ENCODE results near the gene DAD1.
"Not testable (repeated sequence)": the region's sequence is repeated elsewhere in the genome, so short reads cannot be mapped to it uniquely, and the experiment has no call there.

Gene DAD1

DNA sequence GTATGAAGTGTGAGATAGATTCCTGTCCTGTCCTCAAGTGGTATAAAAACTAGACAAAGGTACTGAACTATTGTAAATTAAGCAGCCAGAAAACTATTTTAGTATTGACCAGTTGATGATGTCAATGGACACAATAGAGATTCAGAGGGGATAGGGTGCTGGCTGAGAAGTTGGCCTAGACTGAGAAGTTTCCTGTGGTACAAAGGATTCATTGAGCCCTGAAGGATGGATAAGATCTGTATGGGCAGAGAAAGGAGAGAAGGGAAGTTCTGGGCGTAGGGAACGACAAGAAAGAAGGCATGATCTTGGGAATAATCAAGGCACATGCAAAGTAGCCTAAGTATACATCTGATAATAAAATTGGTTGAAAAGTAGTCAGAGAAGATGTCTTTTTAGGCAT lies 44.6 kb downstream of the DAD1 start:
- Histone ChIP-seq H3K79me1 (ENCODE audit: low read depth, low read length) (no peaks in the 10 kb centered on the region), H3K4me3 (ENCODE audit: low read length in 2 of 2) (no peak overlapping the region), H3K27ac (replicated peaks; ENCODE audit: low read length) (no peak overlapping the region), H3K14ac (ENCODE audit: low read length) (no peak overlapping the region), H4K91ac (ENCODE audit: low read depth, low read length, poor library complexity) (no peak overlapping the region), H4K8ac (ENCODE audit: low read depth, low read length) (no peak overlapping the region), H2BK12ac (ENCODE audit: low read length) (no peak overlapping the region), H2AFZ (ENCODE audit: low read length) (no peak overlapping the region), H3K23ac (ENCODE audit: low read depth, low read length, poor library complexity) (no peak overlapping the region), H2BK5ac (ENCODE audit: low read length) (no peak overlapping the region), H3K4me1 (ENCODE audit: control insufficient read depth in 2 of 2, insufficient read depth in 1 of 2, low read depth in 1 of 2, low read length in 2 of 2) (peaks cover 4 to 6% of the 10 kb centered on the region in 2 donors), H3K18ac (ENCODE audit: low read length) (no peak overlapping the region), H3K9me3 (replicated peaks in 1 of 2; ENCODE audit: control insufficient read depth in 2 of 2, insufficient read depth in 1 of 2, low read depth in 1 of 2, low read length in 2 of 2) (no peaks in the 10 kb centered on the region), H3K27me3 (ENCODE audit: control insufficient read depth in 3 of 3, insufficient read depth in 3 of 3, low read depth in 1 of 3, low read length in 3 of 3) (no peaks in the 10 kb centered on the region), H3K4ac (ENCODE audit: low read length) (no peak overlapping the region), H3K4me2 (ENCODE audit: insufficient read depth, low read length, poor library complexity, severe bottlenecking) (no peak overlapping the region), H2BK120ac (ENCODE audit: low read depth, low read length) (no peak overlapping the region), H3K36me3 (replicated peaks in 1 of 2; ENCODE audit: control insufficient read depth in 2 of 2, insufficient read depth in 2 of 2, low read length in 2 of 2) (no peaks in the 10 kb centered on the region), H2BK15ac (ENCODE audit: low read length) (no peak overlapping the region), H2AK5ac (ENCODE audit: low read depth, low read length) (no peak overlapping the region), H3K9ac (ENCODE audit: low read depth, low read length, poor library complexity) (no peak overlapping the region)
- WGBS, 2 donors (ENCODE audit: extremely low coverage in 2 of 2, insufficient read length in 2 of 2, insufficient replicate concordance in 1 of 2), result no CpG with 5 or more reads among the region's 2 CpGs
- DNase-seq (ENCODE audit: low spot score), result no peak

- not testable (repeated sequence) for H2AK5ac ChIP-seq (ENCODE audit: low read depth, low read length); H2AFZ ChIP-seq (ENCODE audit: low read length); H3K14ac ChIP-seq (ENCODE audit: low read length); H4K91ac ChIP-seq (ENCODE audit: low read depth, low read length, poor library complexity); H3K27ac ChIP-seq (replicated peaks; ENCODE audit: low read length); H3K4me3 ChIP-seq (ENCODE audit: low read length in 2 of 2); H3K4me1 ChIP-seq (ENCODE audit: control insufficient read depth in 2 of 2, insufficient read depth in 1 of 2, low read depth in 1 of 2, low read length in 2 of 2); H2BK5ac ChIP-seq (ENCODE audit: low read length); H3K18ac ChIP-seq (ENCODE audit: low read length); H3K23ac ChIP-seq (ENCODE audit: low read depth, low read length, poor library complexity); H3K9me3 ChIP-seq (replicated peaks in 1 of 2; ENCODE audit: control insufficient read depth in 2 of 2, insufficient read depth in 1 of 2, low read depth in 1 of 2, low read length in 2 of 2); H3K4ac ChIP-seq (ENCODE audit: low read length); H3K9ac ChIP-seq (ENCODE audit: low read depth, low read length, poor library complexity); H2BK120ac ChIP-seq (ENCODE audit: low read depth, low read length); DNase-seq (ENCODE audit: low spot score); H2BK12ac ChIP-seq (ENCODE audit: low read length); H3K36me3 ChIP-seq (replicated peaks in 1 of 2; ENCODE audit: control insufficient read depth in 2 of 2, insufficient read depth in 2 of 2, low read length in 2 of 2); H2BK15ac ChIP-seq (ENCODE audit: low read length); H3K4me2 ChIP-seq (ENCODE audit: insufficient read depth, low read length, poor library complexity, severe bottlenecking); H3K27me3 ChIP-seq (ENCODE audit: control insufficient read depth in 3 of 3, insufficient read depth in 3 of 3, low read depth in 1 of 3, low read length in 3 of 3); H4K8ac ChIP-seq (ENCODE audit: low read depth, low read length); H3K79me1 ChIP-seq (ENCODE audit: low read depth, low read length)
- no CpG with 5 or more reads among the region's 13 CpGs for WGBS, 2 donors (ENCODE audit: extremely low coverage in 2 of 2, insufficient read length in 2 of 2, insufficient replicate concordance in 1 of 2)
Measured at GRCh38 chr14:22543570-22544357, 45.3 kb downstream of the DAD1 start.

DNA sequence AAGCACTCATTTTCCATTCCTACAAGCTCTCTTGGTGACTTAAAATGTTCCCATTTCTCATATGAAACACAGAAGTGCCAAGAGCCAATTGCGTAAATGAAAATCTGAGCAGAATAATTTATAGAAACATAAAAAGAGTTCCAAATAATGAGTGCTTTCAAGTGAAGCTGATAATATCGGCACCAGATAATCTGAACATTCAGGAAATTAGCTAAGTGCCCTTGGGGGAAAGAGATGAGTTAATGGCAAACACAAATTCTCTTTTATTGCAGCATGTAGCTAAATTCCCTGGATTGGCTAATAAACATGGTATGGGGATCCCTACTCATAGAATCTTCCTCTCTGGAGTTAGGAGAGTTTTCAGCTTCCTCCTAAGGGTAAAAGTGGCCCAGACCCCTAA lies 46.7 kb downstream of the DAD1 start:
- no peak overlapping the region for H4K91ac ChIP-seq (ENCODE audit: low read depth, low read length, poor library complexity)
- H2AK5ac ChIP-seq (ENCODE audit: low read depth, low read length), result no peak overlapping the region
- no peak overlapping the region for H4K8ac ChIP-seq (ENCODE audit: low read depth, low read length)
- H3K4me3 ChIP-seq (ENCODE audit: low read length in 2 of 2), result no peak overlapping the region
- H3K23ac ChIP-seq (ENCODE audit: low read depth, low read length, poor library complexity), result no peak overlapping the region
- H3K27me3 ChIP-seq (ENCODE audit: control insufficient read depth in 3 of 3, insufficient read depth in 3 of 3, low read depth in 1 of 3, low read length in 3 of 3), result no peaks in the 10 kb centered on the region
- H3K4me2 ChIP-seq (ENCODE audit: insufficient read depth, low read length, poor library complexity, severe bottlenecking), result no peak overlapping the region
- H2BK15ac ChIP-seq (ENCODE audit: low read length), result no peak overlapping the region
- H2AFZ ChIP-seq (ENCODE audit: low read length), result no peak overlapping the region
- H3K9ac ChIP-seq (ENCODE audit: low read depth, low read length, poor library complexity), result no peak overlapping the region
- H2BK120ac ChIP-seq (ENCODE audit: low read depth, low read length), result no peak overlapping the region
- peaks cover 4 to 6% of the 10 kb centered on the region in 2 donors for H3K4me1 ChIP-seq (ENCODE audit: control insufficient read depth in 2 of 2, insufficient read depth in 1 of 2, low read depth in 1 of 2, low read length in 2 of 2)
- WGBS, 2 donors (ENCODE audit: extremely low coverage in 2 of 2, insufficient read length in 2 of 2, insufficient replicate concordance in 1 of 2), result no CpG with 5 or more reads among the region's 2 CpGs
- H2BK12ac ChIP-seq (ENCODE audit: low read length), result no peak overlapping the region
- no peaks in the 10 kb centered on the region for H3K79me1 ChIP-seq (ENCODE audit: low read depth, low read length)
- H3K36me3 ChIP-seq (replicated peaks in 1 of 2; ENCODE audit: control insufficient read depth in 2 of 2, insufficient read depth in 2 of 2, low read length in 2 of 2), result no peaks in the 10 kb centered on the region
- H2BK5ac ChIP-seq (ENCODE audit: low read length), result no peak overlapping the region
- no peak overlapping the region for H3K18ac ChIP-seq (ENCODE audit: low read length)
- H3K9me3 ChIP-seq (replicated peaks in 1 of 2; ENCODE audit: control insufficient read depth in 2 of 2, insufficient read depth in 1 of 2, low read depth in 1 of 2, low read length in 2 of 2), result no peaks in the 10 kb centered on the region
- H3K4ac ChIP-seq (ENCODE audit: low read length), result no peak overlapping the region
- no peak overlapping the region for H3K14ac ChIP-seq (ENCODE audit: low read length)
- no peak overlapping the region for H3K27ac ChIP-seq (replicated peaks; ENCODE audit: low read length)
- no peak for DNase-seq (ENCODE audit: low spot score)

DNA sequence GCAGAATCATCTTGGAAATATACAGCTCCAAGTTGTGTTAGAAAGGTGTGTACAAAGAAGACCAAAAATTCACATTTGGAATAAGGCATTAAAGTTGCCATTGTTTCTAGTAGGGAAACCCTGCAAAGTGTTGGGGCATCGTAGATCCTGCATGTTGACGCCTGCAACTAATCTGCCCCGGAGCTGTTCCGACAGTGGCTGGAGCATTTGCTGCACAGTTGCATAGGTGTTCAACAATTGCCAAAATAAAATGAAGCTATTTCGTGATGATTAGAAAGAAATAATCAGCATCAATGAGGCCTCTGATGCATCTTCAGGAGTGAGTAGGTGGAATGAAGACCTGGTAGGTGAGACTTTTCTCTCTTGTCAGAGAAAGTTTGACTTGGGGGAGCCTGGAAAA lies 47.3 kb downstream of the DAD1 start:
- Histone ChIP-seq H2AK5ac (ENCODE audit: low read depth, low read length) (no peak overlapping the region), H3K36me3 (replicated peaks in 1 of 2; ENCODE audit: control insufficient read depth in 2 of 2, insufficient read depth in 2 of 2, low read length in 2 of 2) (no peaks in the 10 kb centered on the region), H3K14ac (ENCODE audit: low read length) (no peak overlapping the region), H4K8ac (ENCODE audit: low read depth, low read length) (no peak overlapping the region), H2BK5ac (ENCODE audit: low read length) (no peak overlapping the region), H3K27ac (replicated peaks; ENCODE audit: low read length) (no peak overlapping the region), H3K9me3 (replicated peaks in 1 of 2; ENCODE audit: control insufficient read depth in 2 of 2, insufficient read depth in 1 of 2, low read depth in 1 of 2, low read length in 2 of 2) (peaks cover 0 to 3% of the 10 kb centered on the region in 2 donors), H3K18ac (ENCODE audit: low read length) (no peak overlapping the region), H3K27me3 (ENCODE audit: control insufficient read depth in 3 of 3, insufficient read depth in 3 of 3, low read depth in 1 of 3, low read length in 3 of 3) (no peaks in the 10 kb centered on the region), H2BK12ac (ENCODE audit: low read length) (no peak overlapping the region), H3K9ac (ENCODE audit: low read depth, low read length, poor library complexity) (no peak overlapping the region), H3K4ac (ENCODE audit: low read length) (no peak overlapping the region), H2AFZ (ENCODE audit: low read length) (no peak overlapping the region), H3K4me1 (ENCODE audit: control insufficient read depth in 2 of 2, insufficient read depth in 1 of 2, low read depth in 1 of 2, low read length in 2 of 2) (peaks cover 4 to 6% of the 10 kb centered on the region in 2 donors), H2BK120ac (ENCODE audit: low read depth, low read length) (no peak overlapping the region), H3K4me2 (ENCODE audit: insufficient read depth, low read length, poor library complexity, severe bottlenecking) (no peak overlapping the region), H2BK15ac (ENCODE audit: low read length) (no peak overlapping the region), H4K91ac (ENCODE audit: low read depth, low read length, poor library complexity) (no peak overlapping the region), H3K79me1 (ENCODE audit: low read depth, low read length) (no peaks in the 10 kb centered on the region), H3K23ac (ENCODE audit: low read depth, low read length, poor library complexity) (no peak overlapping the region), H3K4me3 (ENCODE audit: low read length in 2 of 2) (no peak overlapping the region)
- DNase-seq (ENCODE audit: low spot score), result no peak
- WGBS, 2 donors (ENCODE audit: extremely low coverage in 2 of 2, insufficient read length in 2 of 2, insufficient replicate concordance in 1 of 2), result no CpG with 5 or more reads among the region's 5 CpGs
